GM18909 (cell line): ENCODE measurements around the gene SPRR5.

ENCODE experiments used
- ATAC-seq: cut with Tn5 transposase; IDR thresholded peaks from one replicate; pipeline ENCODE4 v1.9.1; 2021; ENCODE audit warnings: mild to moderate bottlenecking; ENCODE audit not compliant: unreplicated experiment, poor library complexity

The SPRR5 gene

GRCh38 chr1:152942161-152942560 lies 4.8 kb upstream of the SPRR5 start:
- ATAC-seq: no peak

GRCh38 chr1:152946248-152946647 lies 758 bp upstream of the SPRR5 start:
- no peak for ATAC-seq

GRCh38 chr1:152951711-152952110 lies 4.7 kb downstream of the SPRR5 start:
- no peak for ATAC-seq

GRCh38 chr1:152953761-152954160 lies 6.8 kb downstream of the SPRR5 start:
- ATAC-seq: no peak

- ATAC-seq: no peak
These were observed 7.4 kb downstream of the SPRR5 start for GRCh38 chr1:152954436-152954835.

- no peak for ATAC-seq
These were observed 10.6 kb downstream of the SPRR5 start for GRCh38 chr1:152957561-152957960.

GRCh38 chr1:152959273-152959672 lies 12.3 kb downstream of the SPRR5 start:
- ATAC-seq: no peak

- ATAC-seq: no peak
These were observed 12.9 kb downstream of the SPRR5 start for GRCh38 chr1:152959801-152960451.

GRCh38 chr1:152960452-152961044 lies 13.5 kb downstream of the SPRR5 start:
- ATAC-seq: no peak

- ATAC-seq: no peak
These were observed 14.4 kb downstream of the SPRR5 start for GRCh38 chr1:152961226-152961891.

- no peak for ATAC-seq
These were observed 15.9 kb downstream of the SPRR5 start for GRCh38 chr1:152962876-152963415.

GRCh38 chr1:152964536-152964935 lies 17.5 kb downstream of the SPRR5 start:
- ATAC-seq: no peak

- ATAC-seq: no peak
These were observed 18.8 kb downstream of the SPRR5 start for GRCh38 chr1:152965853-152966252.

- ATAC-seq: no peak
These were observed 20.2 kb downstream of the SPRR5 start for GRCh38 chr1:152967201-152967600.

GRCh38 chr1:152968248-152968647 lies 21.2 kb downstream of the SPRR5 start:
- ATAC-seq: peak; percentile 90

- no peak for ATAC-seq
These were observed 22.0 kb downstream of the SPRR5 start for GRCh38 chr1:152969036-152969435.

GRCh38 chr1:152970495-152970894 lies 23.5 kb downstream of the SPRR5 start, which contains the start of gene SPRR4:
TSS of gene SPRR4 (plus strand) at chr1:152970648. CDS start at chr1:152971891, 1,243 bp downstream.
- ATAC-seq: no peak

- ATAC-seq: no peak
These were observed 25.3 kb downstream of the SPRR5 start for GRCh38 chr1:152972196-152972886.

- no peak for ATAC-seq
These were observed 29.7 kb downstream of the SPRR5 start for GRCh38 chr1:152976688-152977087.

- no peak for ATAC-seq
These were observed 30.6 kb downstream of the SPRR5 start for GRCh38 chr1:152977614-152978013.

GRCh38 chr1:152980676-152981075 lies 33.7 kb downstream of the SPRR5 start:
- ATAC-seq: no peak
